ENCODE results near the gene KCND3.

The KCND3 gene

GRCh38 chr1:111732718-111733117 lies 256.8 kb downstream of the KCND3 start:
- Histone ChIP-seq H4K20me1 (no peaks in the 10 kb centered on the region; a peak in 3 of 22 replicates), H3K27ac (peak overlapping the region; percentile 78 to 98 (median 94)), H3K9ac (peak overlapping the region; percentile 58 to 83 (median 78); a peak in 14 of 22 replicates), H3K4me3 (no peak overlapping the region), H3K9me3 (replicated peaks in 1 of 11) (no peaks in the 10 kb centered on the region), H3K4me2 (peak overlapping the region; percentile 88 to 98 (median 95)), H3K27me3 (peaks cover 0 to 10% (median 0%) of the 10 kb centered on the region in 11 experiments; a peak in 2 of 22 replicates), H3K36me3 (no peaks in the 10 kb centered on the region; a peak in 2 of 22 replicates), H3K4me1 (peaks cover 50 to 71% (median 62%) of the 10 kb centered on the region in 10 experiments)
- no peak for TF ChIP-seq Cebpa-rat (IDR thresholded peaks at IDR 0.05)

- Histone ChIP-seq H3K36me3 (peaks cover 0 to 8% (median 0%) of the 10 kb centered on the region in 11 experiments; a peak in 6 of 22 replicates), H3K4me3 (no peak overlapping the region), H4K20me1 (peaks cover 0 to under 1% (median 0%) of the 10 kb centered on the region in 11 experiments; a peak in 2 of 22 replicates), H3K4me1 (peaks cover 42 to 64% (median 54%) of the 10 kb centered on the region in 10 experiments), H3K9me3 (replicated peaks in 1 of 11) (no peaks in the 10 kb centered on the region), H3K9ac (no peak overlapping the region; a peak in 1 of 22 replicates), H3K4me2 (peak overlapping the region in 9 of 11 experiments; percentile 11 to 98 (median 96); a peak in 13 of 22 replicates), H3K27ac (peak overlapping the region; percentile 9 to 98 (median 93); a peak in 14 of 22 replicates), H3K27me3 (0 out of 22 replicates have a peak, but pooled peaks cover 0 to 4% (median 0%) of the 10 kb centered on the region in 11 experiments)
- TF ChIP-seq Cebpa-rat (IDR thresholded peaks at IDR 0.05) = no peak
Observed at GRCh38 chr1:111731956-111732355, 257.5 kb downstream of the KCND3 start.

- peaks cover 0 to 5% (median 0%) of the 10 kb centered on the region in 11 experiments; a peak in 2 of 22 replicates for H4K20me1 ChIP-seq
- TF ChIP-seq Cebpa-rat (IDR thresholded peaks at IDR 0.05) = no peak
- H3K27ac ChIP-seq = no peak overlapping the region
- no peak overlapping the region for H3K9ac ChIP-seq
- no peak overlapping the region for H3K4me3 ChIP-seq
- no peaks in the 10 kb centered on the region for H3K9me3 ChIP-seq (replicated peaks in 1 of 11)
- H3K36me3 ChIP-seq = peaks cover 0 to 16% (median 0%) of the 10 kb centered on the region in 11 experiments; a peak in 6 of 22 replicates
- no peak overlapping the region for H3K4me2 ChIP-seq
- H3K27me3 ChIP-seq = no peaks in the 10 kb centered on the region
- peaks cover 30 to 51% (median 42%) of the 10 kb centered on the region in 10 experiments for H3K4me1 ChIP-seq
Observed at GRCh38 chr1:111730706-111731105, 258.8 kb downstream of the KCND3 start.

GRCh38 chr1:111729946-111730681 lies 259.4 kb downstream of the KCND3 start:
- TF ChIP-seq Cebpa-rat (IDR thresholded peaks at IDR 0.05) = no peak
- Histone ChIP-seq H3K4me2 (0 out of 22 replicates have a peak overlapping the region, but pooled peaks of 1 of the 11 experiments have one; percentile 2), H3K27me3 (no peaks in the 10 kb centered on the region), H3K4me1 (peaks cover 24 to 45% (median 36%) of the 10 kb centered on the region in 10 experiments), H3K36me3 (peaks cover 0 to 16% (median 0%) of the 10 kb centered on the region in 11 experiments; a peak in 6 of 22 replicates), H3K9ac (no peak overlapping the region), H3K9me3 (replicated peaks in 1 of 11) (no peaks in the 10 kb centered on the region), H4K20me1 (peaks cover 0 to 5% (median 0%) of the 10 kb centered on the region in 11 experiments; a peak in 2 of 22 replicates), H3K4me3 (no peak overlapping the region), H3K27ac (peak overlapping the region in 1 of 11 experiments; percentile 9; a peak in 1 of 22 replicates)

GRCh38 chr1:111729271-111729921 lies 260.1 kb downstream of the KCND3 start:
- Histone ChIP-seq H3K4me2 (peak overlapping the region in 3 of 11 experiments; percentile 2 to 17 (median 8); a peak in 2 of 22 replicates), H3K36me3 (peaks cover 0 to 16% (median 0%) of the 10 kb centered on the region in 11 experiments; a peak in 6 of 22 replicates), H3K27ac (peak overlapping the region in 1 of 11 experiments; percentile 9; a peak in 1 of 22 replicates), H3K4me3 (no peak overlapping the region), H3K9ac (no peak overlapping the region), H4K20me1 (peaks cover 0 to 6% (median 0%) of the 10 kb centered on the region in 11 experiments; a peak in 2 of 22 replicates), H3K27me3 (no peaks in the 10 kb centered on the region), H3K9me3 (replicated peaks in 1 of 11) (no peaks in the 10 kb centered on the region), H3K4me1 (peaks cover 19 to 38% (median 29%) of the 10 kb centered on the region in 10 experiments)
- TF ChIP-seq Cebpa-rat (IDR thresholded peaks at IDR 0.05) = no peak

GRCh38 chr1:111727056-111727455 lies 262.4 kb downstream of the KCND3 start:
- Histone ChIP-seq H3K9ac (no peak overlapping the region), H3K27me3 (no peaks in the 10 kb centered on the region), H3K36me3 (peaks cover 0 to 16% (median 0%) of the 10 kb centered on the region in 11 experiments; a peak in 6 of 22 replicates), H3K9me3 (replicated peaks in 1 of 11) (no peaks in the 10 kb centered on the region), H3K4me2 (no peak overlapping the region), H4K20me1 (peaks cover 0 to 6% (median 0%) of the 10 kb centered on the region in 11 experiments; a peak in 3 of 22 replicates), H3K4me1 (peaks cover 0 to 17% (median 12%) of the 10 kb centered on the region in 10 experiments; a peak in 17 of 20 replicates), H3K27ac (no peak overlapping the region), H3K4me3 (no peak overlapping the region)
- no peak for TF ChIP-seq Cebpa-rat (IDR thresholded peaks at IDR 0.05)

GRCh38 chr1:111725192-111725591 lies 264.3 kb downstream of the KCND3 start:
- H3K4me2 ChIP-seq = no peak overlapping the region
- H3K27me3 ChIP-seq = no peaks in the 10 kb centered on the region

GRCh38 chr1:111723871-111724270 lies 265.6 kb downstream of the KCND3 start:
- Histone ChIP-seq H3K4me1 (peaks cover 0 to 41% (median 15%) of the 10 kb centered on the region in 10 experiments; a peak in 13 of 20 replicates), H3K36me3 (peaks cover 0 to 16% (median 0%) of the 10 kb centered on the region in 11 experiments; a peak in 5 of 22 replicates), H3K27ac (no peak overlapping the region), H3K27me3 (no peaks in the 10 kb centered on the region), H3K4me2 (no peak overlapping the region), H3K4me3 (no peak overlapping the region), H3K9ac (no peak overlapping the region), H4K20me1 (peaks cover 0 to 6% (median 0%) of the 10 kb centered on the region in 11 experiments; a peak in 2 of 22 replicates), H3K9me3 (replicated peaks in 1 of 11) (no peaks in the 10 kb centered on the region)
- no peak for TF ChIP-seq Cebpa-rat (IDR thresholded peaks at IDR 0.05)

More at GRCh38 chr1:111725192-111725591, 264.3 kb downstream of the KCND3 start:
- H3K27ac ChIP-seq = no peak overlapping the region
- H3K4me3 ChIP-seq = no peak overlapping the region
- no peaks in the 10 kb centered on the region for H3K9me3 ChIP-seq (replicated peaks in 1 of 11)
- H3K36me3 ChIP-seq = peaks cover 0 to 16% (median 0%) of the 10 kb centered on the region in 11 experiments; a peak in 6 of 22 replicates
- no peak for TF ChIP-seq Cebpa-rat (IDR thresholded peaks at IDR 0.05)
- H3K4me1 ChIP-seq = peaks cover 0 to 29% (median 18%) of the 10 kb centered on the region in 10 experiments; a peak in 15 of 20 replicates
- peaks cover 0 to 6% (median 0%) of the 10 kb centered on the region in 11 experiments; a peak in 3 of 22 replicates for H4K20me1 ChIP-seq
- H3K9ac ChIP-seq = no peak overlapping the region; a peak in 2 of 22 replicates
